Stimulated activated CD4-positive, alpha-beta T cell treated with anti-CD3 and anti-CD28 coated beads, Interleukin-4, amount 100 ng/mL, for 48 hours (primary cell): ENCODE measurements around the gene ENPP7.

Source experiments
- DNase-seq, 2 donors: peaks; one replicate each; pipeline ENCODE4 v3.0.0-alpha.2; 2020; ENCODE audit warnings: low read depth in 2 of 2

ENPP7 gene

DNA sequence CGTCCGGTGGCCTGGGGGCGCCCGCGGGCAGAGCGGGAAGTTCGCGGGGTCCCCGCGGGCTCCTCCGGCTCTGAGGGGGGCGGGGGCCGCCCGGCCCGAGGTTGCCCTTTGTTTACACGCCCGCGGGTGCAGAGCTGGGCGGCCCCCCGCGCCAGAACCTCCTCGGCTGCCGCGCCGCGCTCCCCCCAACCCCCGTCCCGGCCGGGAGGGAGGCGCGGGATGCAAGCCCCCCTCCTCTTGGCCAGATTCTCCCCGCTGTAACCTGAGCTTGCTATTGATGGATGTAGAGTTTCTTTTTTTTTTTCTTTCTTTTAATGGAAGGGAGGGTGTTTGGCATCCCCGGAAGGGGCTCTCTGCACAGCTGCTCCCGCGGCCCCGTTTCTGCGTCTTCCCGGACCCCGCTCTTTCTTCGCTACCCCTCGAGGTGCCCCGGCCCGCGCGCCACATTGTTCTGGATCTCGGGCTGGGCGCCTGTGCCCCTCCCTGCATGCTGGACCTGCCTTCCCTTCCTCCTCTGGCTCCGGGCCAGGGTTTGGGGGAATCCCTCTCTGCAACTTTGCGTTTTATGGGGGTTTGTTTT is 47.9 kb downstream of the ENPP7 start:
- DNase-seq, result no peak

DNA sequence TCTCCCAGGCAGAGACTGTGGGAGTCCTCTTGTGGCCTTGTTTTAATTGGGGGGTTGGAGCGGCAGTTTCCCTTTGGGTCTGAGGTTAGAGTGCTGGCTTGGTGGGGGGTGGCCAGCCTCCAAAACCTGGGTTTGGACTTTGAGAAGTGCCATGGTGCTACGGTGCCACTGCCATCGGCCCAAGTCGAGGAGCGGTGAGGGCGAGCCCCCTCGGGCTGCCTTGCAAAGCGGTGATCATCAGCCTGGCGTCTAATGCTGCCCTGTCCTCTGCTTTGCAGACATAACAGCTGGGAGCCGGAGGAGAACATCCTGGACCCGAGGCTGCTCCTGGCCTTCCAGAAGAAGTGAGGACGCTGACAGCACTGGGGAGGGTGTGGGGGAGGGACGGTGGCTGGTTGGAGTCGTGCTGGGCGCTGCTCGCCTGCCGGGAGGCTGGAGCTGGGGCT is 48.4 kb downstream of the ENPP7 start:
- DNase-seq, result no peak

DNA sequence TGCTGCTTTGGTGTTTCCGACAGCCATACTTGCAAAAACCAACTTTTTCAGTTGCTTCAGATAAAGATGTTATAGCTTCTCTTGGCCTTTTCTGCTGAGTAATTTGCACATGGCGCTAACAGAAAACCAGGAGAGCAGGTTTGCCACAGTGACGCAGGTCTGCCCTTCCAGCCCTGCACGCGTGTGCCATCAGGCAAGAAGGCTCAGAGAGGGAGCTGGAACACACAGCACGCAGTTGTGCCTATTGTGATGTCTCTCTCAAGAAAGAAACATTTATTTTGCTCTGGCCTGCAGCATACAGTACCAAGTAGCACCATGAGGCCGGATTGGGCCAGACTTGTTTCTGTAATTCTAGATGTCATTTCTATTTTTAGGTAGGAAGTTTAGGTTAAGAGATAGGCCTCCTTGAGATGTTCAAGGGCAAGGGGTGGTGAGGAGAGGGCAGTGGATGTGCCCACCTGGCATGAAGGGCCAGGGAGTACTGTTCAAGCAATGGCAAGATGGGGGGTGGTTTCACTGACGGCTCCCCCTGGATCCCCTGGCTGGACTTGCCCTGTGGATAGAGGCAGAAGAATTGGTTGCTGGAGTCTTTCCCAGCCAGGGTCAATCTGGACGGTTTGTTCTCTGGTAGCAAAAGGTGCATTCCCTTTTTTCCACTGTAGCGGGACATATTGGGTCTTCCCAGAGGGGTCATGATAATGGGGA is 49.1 kb downstream of the ENPP7 start:
- no peak for DNase-seq

DNA sequence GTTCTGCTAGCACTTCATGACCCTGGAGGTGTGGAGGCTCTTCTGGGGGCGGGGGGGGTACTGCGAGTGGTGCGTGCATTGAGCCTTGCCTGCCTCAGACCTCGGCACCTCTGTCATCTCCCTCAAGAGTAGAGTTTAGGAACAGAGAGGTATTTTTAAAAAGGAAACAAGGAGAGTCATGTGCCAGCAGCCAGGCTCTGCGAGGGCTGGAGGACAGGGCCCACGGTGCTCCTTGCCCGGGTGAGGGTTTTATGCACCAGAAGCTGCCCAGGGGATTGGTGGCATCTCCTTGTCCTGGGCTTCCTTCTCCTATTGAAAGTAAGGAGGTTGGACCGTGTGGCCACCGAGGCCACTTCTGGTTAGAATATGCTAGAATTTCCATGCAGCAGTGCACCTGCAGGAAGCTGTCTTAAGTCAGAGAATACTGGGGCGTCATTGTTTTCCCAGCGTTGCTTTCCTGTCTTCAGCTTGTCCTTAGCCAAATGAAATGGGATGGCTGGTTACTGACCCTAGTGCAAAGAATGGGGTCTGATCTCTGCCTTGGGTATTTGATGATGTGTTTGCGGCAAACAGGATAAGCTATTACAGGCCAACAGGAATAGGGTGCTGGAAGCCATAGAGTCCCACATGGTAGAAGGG is 50.4 kb downstream of the ENPP7 start:
- DNase-seq, result no peak

DNA sequence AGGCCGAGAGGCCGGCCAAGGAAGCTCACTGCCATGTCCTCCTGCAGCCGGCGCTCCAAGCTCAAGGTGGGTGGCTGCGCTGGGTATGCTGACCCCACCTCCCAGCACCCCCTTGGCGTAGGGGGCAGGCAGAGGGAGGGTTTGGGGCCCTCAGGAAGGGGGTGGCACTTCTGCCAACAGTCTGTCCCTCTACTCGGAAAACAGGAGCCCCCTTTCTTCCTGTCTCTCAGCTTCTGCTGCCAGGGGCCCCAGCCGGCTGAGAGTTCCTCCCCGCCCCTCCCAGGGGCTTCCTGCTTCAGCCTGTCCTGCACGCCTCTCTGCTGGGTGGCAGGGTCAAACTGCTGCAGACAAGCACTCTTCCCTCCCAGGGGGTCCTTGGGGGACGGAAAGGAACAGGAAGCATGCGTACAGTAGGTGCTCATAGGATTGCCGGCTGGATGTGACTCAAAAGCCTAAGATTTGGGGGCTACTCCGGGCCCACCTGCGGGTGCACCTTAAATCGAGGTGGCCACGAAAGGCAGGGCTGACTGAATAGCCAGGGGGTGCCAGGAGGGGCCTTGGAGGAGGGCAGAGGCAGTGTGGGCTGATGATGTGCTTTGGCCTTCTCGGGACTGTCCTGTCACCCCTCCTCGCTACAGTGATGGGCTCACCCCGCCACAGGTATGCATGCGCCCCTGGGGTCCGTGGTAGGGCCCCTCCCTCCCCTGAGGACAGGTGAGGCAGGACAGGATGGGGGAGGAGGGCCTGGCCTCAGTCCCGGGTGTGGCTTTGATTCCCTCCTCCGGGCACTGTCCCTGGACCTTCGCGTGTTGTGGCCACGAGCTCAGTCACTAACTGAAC is 51.2 kb downstream of the ENPP7 start:
- no peak for DNase-seq

DNA sequence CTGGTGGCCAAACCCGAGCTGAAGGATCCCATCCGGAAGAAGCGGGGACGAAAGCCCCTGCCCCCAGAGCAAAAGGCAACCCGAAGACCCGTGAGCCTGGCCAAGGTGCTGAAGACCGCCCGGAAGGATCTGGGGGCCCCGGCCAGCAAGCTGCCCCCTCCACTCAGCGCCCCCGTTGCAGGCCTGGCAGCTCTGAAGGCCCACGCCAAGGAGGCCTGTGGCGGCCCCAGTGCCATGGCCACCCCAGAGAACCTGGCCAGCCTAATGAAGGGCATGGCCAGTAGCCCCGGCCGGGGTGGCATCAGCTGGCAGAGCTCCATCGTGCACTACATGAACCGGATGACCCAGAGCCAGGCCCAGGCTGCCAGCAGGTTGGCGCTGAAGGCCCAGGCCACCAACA is 53.1 kb downstream of the ENPP7 start:
- DNase-seq, result no peak

DNA sequence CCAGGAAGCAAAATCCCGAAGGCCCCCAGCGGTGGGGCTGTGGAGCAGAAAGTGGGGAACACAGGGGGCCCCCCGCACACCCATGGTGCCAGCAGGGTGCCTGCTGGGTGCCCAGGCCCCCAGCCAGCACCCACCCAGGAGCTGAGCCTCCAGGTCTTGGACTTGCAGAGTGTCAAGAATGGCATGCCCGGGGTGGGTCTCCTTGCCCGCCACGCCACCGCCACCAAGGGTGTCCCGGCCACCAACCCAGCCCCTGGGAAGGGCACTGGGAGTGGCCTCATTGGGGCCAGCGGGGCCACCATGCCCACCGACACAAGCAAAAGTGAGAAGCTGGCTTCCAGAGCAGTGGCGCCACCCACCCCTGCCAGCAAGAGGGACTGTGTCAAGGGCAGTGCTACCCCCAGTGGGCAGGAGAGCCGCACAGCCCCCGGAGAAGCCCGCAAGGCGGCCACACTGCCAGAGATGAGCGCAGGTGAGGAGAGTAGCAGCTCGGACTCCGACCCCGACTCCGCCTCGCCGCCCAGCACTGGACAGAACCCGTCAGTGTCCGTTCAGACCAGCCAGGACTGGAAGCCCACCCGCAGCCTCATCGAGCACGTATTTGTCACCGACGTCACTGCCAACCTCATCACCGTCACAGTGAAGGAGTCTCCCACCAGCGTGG is 53.7 kb downstream of the ENPP7 start:
- DNase-seq, result no peak

DNA sequence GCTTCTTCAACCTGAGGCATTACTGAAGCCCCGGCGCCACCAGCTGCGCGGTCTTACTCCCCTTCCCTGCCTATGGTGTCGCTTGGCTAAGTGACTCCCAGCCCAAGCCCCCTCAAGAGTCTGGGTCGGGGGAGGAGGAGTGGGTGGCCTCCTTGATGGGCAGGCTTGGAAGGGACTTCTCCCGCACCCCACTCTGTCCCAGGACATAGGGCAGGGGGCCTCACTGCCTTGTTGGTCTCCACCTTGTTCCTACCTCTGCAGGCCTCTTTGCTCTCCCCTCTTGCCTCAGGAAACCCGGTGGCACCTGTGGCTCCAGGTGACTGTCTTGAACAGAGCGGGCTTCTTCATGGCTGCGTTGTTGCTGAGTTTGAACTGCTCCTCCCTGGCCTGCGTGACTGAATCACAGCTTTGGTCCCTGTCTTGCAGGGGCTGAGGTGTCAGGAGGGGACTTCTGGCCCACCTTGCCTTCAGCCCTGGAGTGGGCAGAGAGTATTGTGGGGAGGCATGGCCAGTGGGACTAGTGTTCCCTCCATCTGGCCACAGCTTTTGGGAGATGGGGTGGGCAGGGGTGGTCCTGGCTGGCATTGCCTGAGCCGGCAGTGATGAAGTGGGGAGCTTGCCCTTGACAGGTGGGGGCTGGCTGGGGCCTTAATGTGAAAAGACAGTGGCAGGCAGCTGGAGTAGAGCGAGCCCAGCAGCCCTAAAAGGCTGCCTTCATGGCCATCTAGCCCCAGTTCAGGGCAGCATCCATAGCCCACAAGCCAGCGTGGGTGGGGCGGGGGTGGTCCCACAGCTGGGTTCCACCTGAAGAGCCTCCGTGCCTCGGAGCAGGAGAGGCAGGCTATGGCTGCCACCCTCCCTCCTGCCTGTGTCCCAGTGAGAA is 54.5 kb downstream of the ENPP7 start:
- no peak for DNase-seq

DNA sequence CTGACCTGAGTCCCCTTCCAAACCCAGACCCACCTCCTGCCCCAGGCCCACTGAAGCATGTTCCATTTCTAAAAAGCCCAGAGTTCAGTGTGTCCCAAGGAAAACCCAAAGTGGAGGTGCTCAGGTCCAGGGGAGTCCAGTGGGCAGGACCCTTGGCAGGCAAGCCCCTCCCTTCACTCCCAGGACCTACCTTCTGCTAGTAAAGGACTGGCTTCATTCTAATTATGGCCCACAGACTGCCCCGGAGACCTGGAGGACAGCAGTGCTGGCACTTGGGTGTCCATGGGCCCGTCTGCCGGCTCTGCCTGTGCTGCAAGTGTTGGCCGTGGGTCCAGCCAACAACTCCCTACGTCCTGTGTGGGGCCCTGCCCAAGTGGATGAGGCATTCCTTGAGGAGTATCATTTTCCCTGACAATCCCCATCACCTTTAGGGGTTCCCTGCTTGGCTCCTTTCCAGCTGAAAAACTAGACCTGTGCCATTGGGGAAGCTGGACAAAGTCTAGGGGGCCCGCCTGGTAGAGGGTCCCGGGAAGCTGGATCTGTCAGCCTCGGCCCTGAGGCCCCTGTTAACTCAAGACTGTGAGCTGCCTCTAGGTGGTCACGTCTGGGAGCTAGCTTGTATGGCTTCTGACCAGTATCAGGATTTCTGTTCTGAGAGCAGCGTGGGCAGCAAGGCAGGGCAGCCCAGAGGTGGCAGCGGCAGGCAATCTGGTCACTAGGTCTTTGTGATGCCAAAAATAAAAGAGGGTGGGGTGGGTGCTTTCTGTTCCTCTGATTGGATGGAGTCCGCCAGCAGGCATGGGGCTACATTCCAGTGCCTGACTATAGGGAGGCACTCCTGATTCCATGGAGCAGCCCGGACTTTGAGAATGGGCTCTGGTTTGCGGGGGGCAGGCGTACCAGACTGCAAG is 55.4 kb downstream of the ENPP7 start:
- DNase-seq, result no peak

DNA sequence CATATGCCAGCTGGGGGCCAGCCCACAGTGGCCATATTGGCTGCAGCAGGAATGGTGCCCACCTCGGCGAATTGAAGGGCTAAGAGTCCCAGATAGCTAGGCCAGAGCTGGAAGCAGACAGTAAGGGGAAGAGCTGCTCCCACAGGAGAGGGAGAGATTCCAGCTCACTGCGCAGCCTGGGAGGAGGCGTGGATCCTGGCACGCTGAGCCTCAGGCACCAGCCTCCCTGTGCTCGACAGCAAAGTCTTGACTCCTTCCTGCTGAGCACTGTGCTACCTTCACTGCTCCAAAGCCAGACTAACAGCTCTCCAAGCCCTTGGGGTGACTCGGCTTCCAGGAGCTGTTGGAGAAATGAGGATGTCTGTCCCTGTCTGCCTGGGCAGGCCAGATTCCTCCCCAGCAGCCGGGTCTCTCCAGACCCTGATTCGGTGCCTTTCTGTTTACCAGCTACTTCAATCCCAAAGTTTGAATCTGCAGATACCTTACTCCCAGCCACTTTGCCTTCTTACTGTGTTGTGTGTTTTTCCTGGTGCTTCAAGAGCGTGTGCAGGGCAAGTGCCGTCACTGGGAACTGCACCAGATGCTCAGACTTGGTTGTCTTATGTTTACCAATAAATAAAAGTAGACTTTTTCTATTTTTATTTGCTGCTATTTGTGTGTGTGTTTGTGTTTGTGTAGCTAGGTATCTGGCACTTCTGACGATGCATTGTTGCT is 56.3 kb downstream of the ENPP7 start:
- DNase-seq, result no peak

DNA sequence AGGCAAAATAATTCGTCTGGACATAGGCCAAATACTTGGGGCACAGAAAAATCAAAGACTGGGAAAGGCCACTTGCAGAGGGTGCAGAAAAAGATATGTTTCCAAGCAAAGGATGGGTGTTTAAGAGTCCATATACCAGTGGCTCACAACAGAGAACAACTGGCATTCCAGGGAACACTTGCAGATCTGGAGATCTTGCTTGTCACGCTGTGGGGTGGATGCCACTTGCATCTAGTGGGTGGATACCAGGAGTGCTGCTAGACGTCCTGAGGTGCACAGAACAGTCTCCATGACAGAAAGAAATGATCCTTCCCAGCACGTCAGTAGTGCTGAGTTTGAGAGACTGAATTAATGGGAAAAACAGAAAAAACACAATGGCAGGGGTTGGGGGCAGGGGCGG is 57.7 kb downstream of the ENPP7 start:
- DNase-seq, result no peak

DNA sequence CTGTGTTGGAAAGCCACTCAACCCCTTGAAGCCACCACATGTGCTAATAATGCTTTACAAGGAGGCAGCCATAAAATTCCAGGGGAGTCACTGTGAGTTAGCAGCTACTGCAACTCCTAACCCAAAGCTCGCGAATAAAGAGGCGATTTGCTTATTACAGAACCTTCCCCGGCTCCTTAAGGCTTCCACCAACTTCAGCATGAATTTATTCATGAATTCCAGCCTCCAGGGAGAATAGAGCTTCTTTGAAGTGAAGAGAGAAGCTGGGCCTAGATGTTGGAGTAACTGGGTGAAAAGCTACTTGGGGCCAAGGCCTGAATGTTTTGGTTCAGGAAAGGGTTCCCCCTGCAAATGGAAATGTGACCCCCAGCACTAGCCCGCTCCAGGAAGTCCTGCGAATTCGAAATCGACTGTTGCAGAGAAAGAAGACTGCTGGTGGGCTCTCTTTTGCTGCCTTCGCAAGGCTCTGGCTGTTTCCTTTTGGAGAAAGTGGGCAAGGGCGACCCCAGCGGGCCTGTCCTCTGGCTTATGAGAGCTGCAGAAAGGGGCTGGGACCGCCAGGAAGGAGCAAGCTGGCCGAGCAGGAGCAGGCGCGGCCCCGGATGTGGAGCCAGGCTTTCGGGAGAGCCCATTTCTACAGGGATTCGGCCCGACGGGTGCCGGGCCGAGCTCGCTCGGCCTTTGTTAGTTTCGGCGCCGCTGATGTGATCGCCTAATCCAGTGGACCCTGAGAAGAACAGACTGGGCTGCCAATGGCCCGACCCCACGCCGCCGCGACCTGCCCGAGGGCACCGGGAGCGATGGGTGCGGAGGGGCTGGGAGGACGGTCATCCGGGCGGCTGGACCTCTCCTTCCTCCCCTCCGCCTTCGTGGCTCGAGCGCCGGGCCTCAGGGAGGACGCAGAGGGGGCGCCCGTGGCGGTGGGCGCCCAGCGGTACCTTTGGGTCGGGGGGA is 58.5 kb downstream of the ENPP7 start:
- no peak for DNase-seq

DNA sequence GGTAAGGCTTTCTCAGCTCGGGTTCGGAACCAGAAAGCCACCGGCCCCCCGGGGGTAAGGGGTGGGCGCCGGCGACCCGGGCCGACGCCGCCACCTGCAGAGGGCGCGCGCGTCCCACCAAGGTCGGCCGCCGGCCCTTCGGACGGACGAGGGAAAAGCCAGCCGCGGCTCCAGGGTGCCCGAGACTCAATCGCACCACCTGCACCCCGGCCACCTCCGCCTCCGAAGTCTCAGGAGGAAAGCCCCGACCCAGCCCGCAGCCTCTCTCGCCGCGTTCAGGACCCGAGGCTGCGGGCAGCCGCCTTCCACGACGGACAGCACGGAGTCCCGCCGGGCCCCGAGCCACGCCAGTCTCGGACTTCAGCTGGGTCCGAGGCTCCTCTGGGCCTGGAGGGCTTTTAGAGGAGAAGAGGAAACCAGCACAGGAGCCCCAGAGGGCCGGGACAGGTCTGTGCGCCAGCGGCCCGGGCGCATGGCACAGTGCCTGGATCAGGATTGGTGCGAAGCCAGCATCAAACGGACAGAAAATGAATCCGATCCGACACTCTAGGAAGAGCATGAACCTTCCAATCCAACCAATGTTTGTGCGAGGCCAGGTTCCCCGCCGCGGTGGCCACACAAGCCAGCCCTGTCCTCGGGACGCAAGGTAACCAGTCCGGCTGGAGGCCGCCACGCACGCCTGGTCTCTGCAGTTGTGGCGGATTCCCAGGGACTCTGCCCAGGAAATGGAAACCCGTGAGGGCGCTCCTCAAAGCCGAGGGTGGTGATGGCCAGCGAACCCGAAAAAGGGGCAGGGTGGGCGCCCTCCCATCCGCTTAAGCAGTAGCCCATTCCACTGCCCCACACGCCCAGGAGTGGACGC is 59.4 kb downstream of the ENPP7 start:
- DNase-seq, result no peak

DNA sequence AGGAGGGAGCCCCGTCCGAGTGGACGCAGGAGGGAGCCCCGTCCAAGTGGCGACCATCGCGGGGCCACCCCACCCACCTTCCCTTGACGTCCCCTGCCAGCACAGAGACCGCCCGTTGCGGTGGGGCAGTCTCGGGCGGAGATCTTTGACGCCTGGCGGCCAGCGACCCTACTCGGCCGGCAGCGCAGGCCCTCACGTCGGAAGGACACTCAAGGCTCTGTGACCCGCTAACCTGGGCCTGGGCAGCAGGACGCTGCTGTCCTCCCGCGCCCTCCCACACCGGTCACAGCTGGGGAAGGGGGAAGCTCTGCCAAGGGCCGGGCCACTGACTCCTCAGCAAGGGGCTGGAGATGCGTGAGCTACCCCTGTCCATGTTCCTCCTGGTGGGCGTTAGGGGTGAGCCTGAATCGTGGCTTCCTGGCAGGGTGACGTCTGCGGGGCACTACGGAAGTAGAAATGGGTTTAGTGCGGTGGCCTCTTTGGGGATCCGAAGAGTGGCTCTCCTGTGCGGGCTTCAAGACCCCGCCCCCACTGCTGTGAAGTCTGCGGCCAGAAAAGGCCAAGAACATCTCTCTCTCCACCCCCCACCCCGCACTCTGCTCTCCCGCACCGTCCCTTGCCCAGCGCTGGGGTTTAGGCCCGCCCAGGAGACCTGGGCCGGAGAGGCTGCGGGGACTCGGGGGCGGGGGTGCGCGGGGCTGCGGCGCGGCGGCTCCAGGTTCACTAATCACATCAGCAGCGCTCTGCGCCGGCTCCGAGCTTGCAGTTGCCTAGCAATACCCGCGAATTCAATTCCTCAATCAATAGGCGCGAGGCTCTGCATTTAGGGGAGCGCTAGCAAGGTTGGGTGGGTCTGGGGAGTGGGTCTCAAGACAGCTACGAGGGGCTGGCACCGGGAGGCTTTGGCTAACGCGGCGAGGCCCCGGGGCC is 60.3 kb downstream of the ENPP7 start:
- DNase-seq, result no peak

DNA sequence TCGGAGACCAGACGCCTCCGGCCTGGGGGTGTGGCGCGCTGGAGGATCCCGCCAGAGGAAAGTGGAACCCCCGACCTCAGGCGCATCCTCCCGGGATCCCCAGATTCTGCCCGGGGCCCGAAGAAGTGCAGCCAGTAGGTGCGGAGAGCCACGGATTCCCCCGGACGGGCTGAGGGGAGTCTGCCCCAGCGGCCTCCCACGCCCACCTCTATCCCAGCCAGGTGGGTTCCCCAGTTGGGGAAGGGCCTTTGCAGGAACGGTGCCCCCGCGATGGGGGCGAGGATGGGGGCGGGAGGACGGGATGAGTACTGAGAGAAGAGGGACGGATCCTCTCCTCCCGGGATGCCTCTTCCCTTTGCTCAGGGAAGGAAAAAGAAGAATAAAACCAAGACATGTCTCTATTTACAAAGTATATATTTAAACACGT is 61.0 kb downstream of the ENPP7 start:
- no peak for DNase-seq
